A673 (cell line): ENCODE results near the gene SYCN. TPM values are rescaled to one million over a fixed set of nuclear protein-coding genes. Genes with fewer than 3 reads are reported as not detected.

Experiments
- BruUV-seq: library from RNA; stranded (reverse); fragments of 400-500 nt; replicated peaks from 2 replicates; lab custom pipeline; 2021; lab: Mats Ljungman, UMichigan
- CTCF ChIA-PET: fragments of 300-600 bp; sonication (Branson Sonifier 250); formaldehyde crosslinking; loops from one replicate; lab custom pipeline; 2022; ENCODE audit warnings: antibody characterized with exemption; lab: Charles Lee
- POLR2A ChIA-PET: fragments of 300-600 bp; sonication (Branson Sonifier 250); formaldehyde crosslinking; loops from one replicate; lab custom pipeline; 2022; ENCODE audit warnings: antibody characterized with exemption; ENCODE audit not compliant: low non-redundant PET; lab: Charles Lee
- DNase-seq: peaks from one replicate; pipeline ENCODE4 v3.0.0-alpha.2; 2015; ENCODE audit warnings: low spot score
- H3K27ac ChIP-seq: fragments of 200-600 bp; sonication (generic); 2 replicates; pipeline ENCODE4 v1.5.1; 2016; ENCODE audit warnings: mixed run types, low read depth, mild to moderate bottlenecking, mixed read lengths, antibody characterized with exemption, low read length; ENCODE audit not compliant: poor library complexity, severe bottlenecking
- H3K27me3 ChIP-seq: fragments of 200-600 bp; sonication (generic); replicated peaks from 2 replicates; pipeline ENCODE4 v1.6.1; 2017; ENCODE audit warnings: mixed run types, low read depth, mild to moderate bottlenecking, mixed read lengths, antibody characterized with exemption, low read length; ENCODE audit not compliant: insufficient read depth, poor library complexity
- H3K36me3 ChIP-seq: fragments of 200-600 bp; sonication (generic); 2 replicates; pipeline ENCODE4 v1.6.1; 2016; ENCODE audit warnings: mixed run types, mild to moderate bottlenecking, mixed read lengths, antibody characterized with exemption, low read length; ENCODE audit not compliant: insufficient read depth, poor library complexity, severe bottlenecking
- H3K4me1 ChIP-seq: fragments of 200-600 bp; sonication (generic); 2 replicates; pipeline ENCODE4 v1.6.1; 2017; ENCODE audit warnings: mixed run types, mild to moderate bottlenecking, mixed read lengths, antibody characterized with exemption, low read length; ENCODE audit not compliant: insufficient read depth, poor library complexity, severe bottlenecking
- H3K4me3 ChIP-seq: fragments of 200-600 bp; sonication (generic); 2 replicates; pipeline ENCODE4 v1.5.1; 2016; ENCODE audit warnings: low read depth, mixed run types, mild to moderate bottlenecking, mixed read lengths, low read length; ENCODE audit not compliant: poor library complexity, severe bottlenecking
- H3K9me3 ChIP-seq: fragments of 200-600 bp; sonication (generic); 2 replicates; pipeline ENCODE4 v1.6.1; 2016; ENCODE audit warnings: mixed run types, low read depth, mild to moderate bottlenecking, mixed read lengths, antibody characterized with exemption, low read length; ENCODE audit not compliant: poor library complexity, severe bottlenecking
- EZH2 ChIP-seq: fragments of 200-600 bp; sonication (generic); IDR thresholded peaks from 2 replicates; pipeline ENCODE4 v1.6.1; 2017; ENCODE audit warnings: borderline replicate concordance, low read depth, mild to moderate bottlenecking, mixed read lengths, antibody characterized with exemption, low read length; ENCODE audit not compliant: poor library complexity, severe bottlenecking
- intact Hi-C: fragments of 100-400 bp; cut with micrococcal nuclease; formaldehyde crosslinking; loops from one replicate; pipeline ENCODE4 v1.10.0; 2022; ENCODE audit not compliant: unreplicated experiment
- total RNA-seq: library from RNA; stranded (reverse); gene quantifications from 2 replicates; pipeline ENCODE4 v1.2.3, GENCODE V29; 2021
- TF ChIP-seq, protein P1 (sequence below): fragments of 300-800, 200-600 bp; sonication (generic); conservative IDR thresholded peaks from 2 replicates; pipeline ENCODE4 v1.5.1; 2017; ENCODE audit warnings: low read depth, mild to moderate bottlenecking, antibody characterized with exemption, low read length, moderate library complexity, mixed read lengths

Gene SYCN
- total RNA-seq, 1 experiment from 2014 or later: not detected

GRCh38 chr19:39240421-39240820 is 36.4 kb upstream of the SYCN start:
- H3K27ac ChIP-seq: no peak overlapping the region
- no peak for TF ChIP-seq EZH2
- TF ChIP-seq, protein P1, sequence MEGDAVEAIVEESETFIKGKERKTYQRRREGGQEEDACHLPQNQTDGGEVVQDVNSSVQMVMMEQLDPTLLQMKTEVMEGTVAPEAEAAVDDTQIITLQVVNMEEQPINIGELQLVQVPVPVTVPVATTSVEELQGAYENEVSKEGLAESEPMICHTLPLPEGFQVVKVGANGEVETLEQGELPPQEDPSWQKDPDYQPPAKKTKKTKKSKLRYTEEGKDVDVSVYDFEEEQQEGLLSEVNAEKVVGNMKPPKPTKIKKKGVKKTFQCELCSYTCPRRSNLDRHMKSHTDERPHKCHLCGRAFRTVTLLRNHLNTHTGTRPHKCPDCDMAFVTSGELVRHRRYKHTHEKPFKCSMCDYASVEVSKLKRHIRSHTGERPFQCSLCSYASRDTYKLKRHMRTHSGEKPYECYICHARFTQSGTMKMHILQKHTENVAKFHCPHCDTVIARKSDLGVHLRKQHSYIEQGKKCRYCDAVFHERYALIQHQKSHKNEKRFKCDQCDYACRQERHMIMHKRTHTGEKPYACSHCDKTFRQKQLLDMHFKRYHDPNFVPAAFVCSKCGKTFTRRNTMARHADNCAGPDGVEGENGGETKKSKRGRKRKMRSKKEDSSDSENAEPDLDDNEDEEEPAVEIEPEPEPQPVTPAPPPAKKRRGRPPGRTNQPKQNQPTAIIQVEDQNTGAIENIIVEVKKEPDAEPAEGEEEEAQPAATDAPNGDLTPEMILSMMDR: no peak
- no peak for DNase-seq
- H3K36me3 ChIP-seq: no peaks in the 10 kb centered on the region
- intact Hi-C loops: no loop called here
- POLR2A ChIA-PET: no interaction called here
- H3K4me1 ChIP-seq: no peaks in the 10 kb centered on the region
- no peak overlapping the region for H3K4me3 ChIP-seq
- no peaks in the 10 kb centered on the region for H3K9me3 ChIP-seq
- BruUV-seq: no TSS peak
- no peaks in the 10 kb centered on the region for H3K27me3 ChIP-seq
- CTCF ChIA-PET: no interaction called here

DNA sequence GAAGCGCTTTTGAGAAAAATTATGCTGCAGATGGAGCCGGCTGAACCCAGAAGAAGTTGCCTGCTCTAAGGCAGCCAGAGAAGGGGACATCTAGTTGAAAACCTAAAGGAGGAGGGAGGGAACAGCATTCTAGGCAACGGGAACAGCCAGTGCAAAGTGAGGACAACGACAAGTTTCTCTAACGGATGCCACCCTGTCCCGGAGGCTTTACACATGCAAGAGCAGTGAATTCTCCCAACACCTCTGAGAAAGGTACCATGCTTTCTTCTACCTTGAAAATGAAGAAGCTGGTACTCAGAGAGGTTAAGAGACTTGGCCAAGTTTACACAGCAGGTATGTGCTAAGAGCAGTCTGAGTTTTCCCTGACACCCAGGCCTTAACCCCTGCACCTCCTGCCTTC is 34.9 kb upstream of the SYCN start:
- BruUV-seq: no TSS peak
- CTCF ChIA-PET: no interaction called here

DNA sequence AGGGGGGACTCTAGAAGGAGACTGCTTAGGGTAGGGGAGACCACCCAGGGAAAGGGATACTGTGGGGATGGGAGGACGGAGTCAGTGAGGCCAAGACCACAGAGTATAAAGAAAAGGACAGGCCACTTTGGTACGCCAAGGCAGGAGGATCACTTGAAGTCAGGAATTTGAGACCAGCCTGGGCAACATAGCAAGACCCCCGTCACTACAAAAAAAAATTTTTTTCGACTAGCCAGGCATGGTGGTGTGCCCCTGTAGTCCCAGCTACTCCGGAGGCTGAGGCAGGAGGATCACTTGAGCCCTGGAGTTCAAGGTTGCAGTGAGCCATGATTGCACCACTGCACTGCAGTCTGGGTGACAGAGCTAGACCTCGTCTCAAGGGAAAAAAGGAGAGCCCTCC is 34.1 kb upstream of the SYCN start:
- intact Hi-C loops: no loop called here
- Histone ChIP-seq H3K27ac (no peak overlapping the region), H3K4me1 (no peaks in the 10 kb centered on the region), H3K27me3 (no peaks in the 10 kb centered on the region), H3K36me3 (no peaks in the 10 kb centered on the region), H3K4me3 (no peak overlapping the region), H3K9me3 (no peaks in the 10 kb centered on the region)
- ChIA-PET CTCF (interaction anchor here (0.6 kb wide), 1 partner anchor 24 kb away, joined by 5 read pairs; no protein-coding TSS in a partner anchor), POLR2A (no interaction called here)
- no peak for TF ChIP-seq EZH2
- TF ChIP-seq, protein P1: no peak
- BruUV-seq: no TSS peak
- no peak for DNase-seq

More for the DNA sequence above, 34.9 kb upstream of the SYCN start:
- POLR2A ChIA-PET: no interaction called here
- Histone ChIP-seq H3K4me3 (no peak overlapping the region), H3K27me3 (no peaks in the 10 kb centered on the region), H3K27ac (no peak overlapping the region), H3K4me1 (no peaks in the 10 kb centered on the region), H3K9me3 (no peaks in the 10 kb centered on the region), H3K36me3 (no peaks in the 10 kb centered on the region)
- DNase-seq: no peak
- intact Hi-C loops: no loop called here
- TF ChIP-seq, protein P1: no peak
- TF ChIP-seq EZH2: no peak
